ENCODE results near the gene INTS6L.

INTS6L gene

DNA sequence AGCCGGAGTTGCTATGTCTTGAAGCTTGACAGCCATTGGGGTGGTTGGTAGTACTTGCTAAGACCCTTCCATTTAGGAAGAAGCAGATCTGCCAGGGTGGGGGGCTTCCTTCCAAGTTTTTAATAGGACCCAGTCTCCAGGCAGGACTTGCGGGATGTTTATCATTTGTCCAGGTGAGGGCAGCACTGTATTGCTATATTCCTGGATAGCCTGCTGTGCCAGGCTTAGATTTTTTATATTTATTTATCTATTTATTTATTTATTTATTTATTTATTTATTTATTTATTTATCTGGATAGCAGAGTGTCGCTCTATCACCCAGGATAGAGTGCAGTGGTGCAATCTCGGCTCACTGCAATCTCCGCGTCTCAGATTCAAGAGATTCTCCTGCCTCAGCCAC lies 105.5 kb downstream of the INTS6L start:
- peak; percentile 15 for DNase-seq

DNA sequence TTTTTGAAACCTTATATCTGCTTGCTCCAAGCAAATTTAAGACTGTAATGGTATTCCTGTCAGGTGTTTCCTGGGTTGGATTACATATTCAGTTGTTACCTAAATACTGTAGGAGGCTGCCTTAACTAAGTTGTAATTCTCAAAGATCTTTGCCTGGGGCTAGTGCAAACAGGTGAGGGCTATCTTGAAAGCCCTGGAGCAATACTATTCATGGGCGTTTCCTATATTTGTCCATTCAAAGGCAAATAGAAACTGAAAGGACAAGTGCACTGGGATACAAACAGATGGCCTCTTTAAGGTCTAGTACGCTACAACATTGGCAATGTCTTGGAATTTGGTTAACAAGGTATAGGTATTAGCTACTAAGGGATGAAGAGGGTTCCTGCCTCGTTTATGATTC lies 108.9 kb downstream of the INTS6L start:
- DNase-seq = no peak
